SK-N-MC (cell line): ENCODE data around the gene BCKDHA.
A peak's percentile ranks its signal among the peaks of the same experiment; 100 is the strongest.
"Not testable (repeated sequence)": the region's sequence is repeated elsewhere in the genome, so short reads cannot be mapped to it uniquely, and the experiment has no call there.

Experiments
- DNase-seq: peaks from one replicate; pipeline ENCODE4 v3.0.0-alpha.2; 2011; ENCODE audit warnings: low read depth, low spot score
- H3K27ac ChIP-seq: fragments of 200-600 bp; sonication (generic); 2 replicates; pipeline ENCODE4 v1.5.1; 2016; ENCODE audit warnings: mixed run types
- H3K36me3 ChIP-seq: fragments of 200-600 bp; sonication (generic); 2 replicates; pipeline ENCODE4 v1.6.1; 2017; ENCODE audit warnings: antibody characterized with exemption, low read length, mixed read lengths; ENCODE audit not compliant: insufficient read depth
- H3K4me3 ChIP-seq: fragments of 200-600 bp; sonication (generic); 2 replicates; pipeline ENCODE4 v1.5.1; 2016
- H3K9ac ChIP-seq: fragments of 200-600 bp; sonication (generic); 2 replicates; pipeline ENCODE4 v1.8.0; 2017; ENCODE audit warnings: mixed run types, mixed read lengths; ENCODE audit not compliant: insufficient read length
- H3K9me3 ChIP-seq: fragments of 200-600 bp; sonication (generic); 2 replicates; pipeline ENCODE4 v1.6.1; 2017; ENCODE audit warnings: low read depth, mild to moderate bottlenecking, antibody characterized with exemption, low read length, moderate library complexity, mixed read lengths
- EZH2 ChIP-seq: fragments of 200-600 bp; sonication (generic); IDR thresholded peaks from one replicate; pipeline ENCODE4 v1.6.1; 2017; ENCODE audit warnings: antibody characterized with exemption
- FOXP2 ChIP-seq: optimal IDR thresholded peaks from 2 replicates; pipeline ENCODE3; 2011; ENCODE audit warnings: mild to moderate bottlenecking, moderate library complexity; ENCODE audit not compliant: insufficient read depth; ENCODE audit errors: extremely low read length, control extremely low read depth
- POLR2AphosphoS5 ChIP-seq: IDR thresholded peaks from 2 replicates; pipeline ENCODE4 v1.6.1; 2012; ENCODE audit warnings: mild to moderate bottlenecking, low read depth, low read length, borderline replicate concordance

Gene BCKDHA

DNA sequence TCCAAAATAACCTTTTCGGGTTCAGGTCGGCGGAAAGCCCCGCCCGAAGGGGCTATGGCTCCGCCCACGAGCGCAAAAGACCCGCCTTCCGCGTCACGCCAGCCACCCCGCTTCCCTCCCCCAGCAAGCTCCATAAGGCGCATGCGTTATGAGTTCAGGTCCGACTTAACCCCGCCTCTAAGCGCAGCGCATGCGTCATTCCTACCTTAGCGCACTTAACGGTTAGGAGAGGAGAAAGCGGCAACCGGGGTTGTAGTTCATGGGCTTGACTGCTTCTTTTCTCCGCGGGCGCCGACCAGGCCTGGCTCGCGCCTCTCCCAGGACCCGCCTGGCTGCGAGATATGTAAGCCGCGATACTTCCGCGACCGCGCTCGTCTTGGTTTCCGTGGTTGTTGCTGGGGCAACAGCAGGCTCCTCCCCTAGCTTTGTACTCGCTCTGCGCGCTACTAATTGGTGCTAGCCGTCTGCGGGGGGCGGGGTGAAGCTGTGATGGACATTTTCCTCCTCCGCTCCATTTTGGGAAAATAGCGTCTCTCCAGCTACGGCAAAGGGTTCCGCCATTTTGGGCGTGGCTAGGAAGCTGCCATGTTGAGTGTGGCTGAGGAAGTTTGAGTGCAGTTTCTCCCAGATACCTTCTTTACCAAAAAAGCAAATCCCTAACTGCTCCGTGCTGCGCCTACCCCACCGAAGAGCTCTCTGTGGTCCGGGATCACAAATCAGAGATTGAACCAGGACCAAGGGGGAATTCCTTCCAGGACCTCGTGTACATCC, 33.7 kb upstream of the BCKDHA start, which contains the start of gene B9D2:
B9D2 (minus strand) TSS at position 397 of the 771 bp plus-strand sequence. CDS start 630 bp downstream, outside the sequence.
- DNase-seq: peak; percentile 97
- Histone ChIP-seq H3K27ac (peak within 1 kb of the TSS; percentile 98), H3K9me3 (no peaks in the 10 kb centered on the region), H3K4me3 (peak within 1 kb of the TSS; percentile 85), H3K9ac (peak within 1 kb of the TSS; percentile 94), H3K36me3 (no peaks in the 10 kb centered on the region)
- no peak for TF ChIP-seq FOXP2
- TF ChIP-seq POLR2AphosphoS5: peak; percentile 90

DNA sequence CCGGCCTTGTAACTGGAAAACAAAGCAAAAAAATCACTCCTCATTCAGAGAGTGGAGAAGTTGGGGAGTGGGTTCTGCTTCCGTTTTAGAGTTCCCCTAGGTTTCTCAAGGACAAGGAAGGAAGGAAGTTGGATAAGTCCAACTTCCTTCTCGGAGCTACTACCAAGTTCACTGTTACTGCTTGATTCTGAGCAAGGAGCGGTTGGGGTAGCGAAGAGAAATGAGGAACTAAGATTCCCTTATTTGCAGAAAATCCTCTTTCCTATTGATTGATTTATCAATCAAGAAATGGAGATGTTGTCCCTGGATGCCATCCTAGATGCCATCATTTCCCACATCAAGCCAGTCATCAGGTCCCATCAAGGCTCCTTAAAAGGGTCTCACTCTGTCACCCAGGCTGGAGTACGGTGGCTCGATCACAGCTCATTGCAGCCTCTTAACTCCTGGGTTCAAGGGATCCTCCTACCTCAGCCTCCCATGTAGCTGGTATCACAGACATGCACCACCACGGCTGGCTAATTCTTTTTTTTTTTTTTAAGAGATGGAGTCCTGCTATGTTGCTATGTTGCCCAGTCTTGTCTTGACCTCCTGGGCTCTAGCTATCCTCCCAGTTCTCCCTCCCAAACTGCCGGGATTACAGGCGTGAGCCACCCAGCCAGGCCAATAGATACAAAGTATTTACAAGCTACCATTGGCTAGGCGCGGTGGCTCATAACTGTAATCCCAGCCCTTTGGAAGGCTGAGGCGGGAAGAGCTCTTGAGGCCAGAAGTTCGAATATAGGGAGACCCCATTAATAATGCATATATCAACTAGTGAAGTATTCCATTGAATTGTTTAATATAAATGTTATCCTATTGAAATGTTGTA, 32.9 kb upstream of the BCKDHA start:
- DNase-seq: no peak
- H3K4me3 ChIP-seq: peak overlapping the region; percentile 85
- peak overlapping the region; percentile 94 for H3K9ac ChIP-seq
- peak overlapping the region; percentile 98 for H3K27ac ChIP-seq
- no peaks in the 10 kb centered on the region for H3K36me3 ChIP-seq
- H3K9me3 ChIP-seq: no peaks in the 10 kb centered on the region
- no peak for TF ChIP-seq FOXP2
- TF ChIP-seq POLR2AphosphoS5: no peak
- TF ChIP-seq EZH2: no peak

DNA sequence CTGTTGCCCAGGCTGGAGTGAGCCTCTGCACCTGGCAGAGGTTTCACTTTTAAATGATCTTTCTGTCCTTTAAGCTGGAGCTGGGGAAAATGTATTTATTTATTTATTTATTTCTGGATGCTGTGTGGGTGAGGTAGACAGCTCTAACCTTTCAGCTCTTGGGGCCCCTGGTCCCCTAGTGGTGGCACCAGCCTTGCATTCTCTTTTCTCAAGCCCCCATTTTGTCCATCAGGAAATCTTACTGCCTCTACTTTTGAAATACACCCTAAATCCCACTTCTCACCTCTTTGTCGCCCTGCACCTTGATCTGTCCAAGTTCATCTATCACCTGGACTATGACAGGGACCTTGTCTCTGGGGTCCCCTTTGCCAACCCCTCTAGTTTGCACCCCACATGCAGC, 31.5 kb upstream of the BCKDHA start:
- no peaks in the 10 kb centered on the region for H3K9me3 ChIP-seq
- TF ChIP-seq EZH2 (no peak), POLR2AphosphoS5 (no peak), FOXP2 (no peak)
- H3K27ac ChIP-seq: no peak overlapping the region
- no peak overlapping the region for H3K9ac ChIP-seq
- H3K4me3 ChIP-seq: no peak overlapping the region
- no peak for DNase-seq
- no peaks in the 10 kb centered on the region for H3K36me3 ChIP-seq

DNA sequence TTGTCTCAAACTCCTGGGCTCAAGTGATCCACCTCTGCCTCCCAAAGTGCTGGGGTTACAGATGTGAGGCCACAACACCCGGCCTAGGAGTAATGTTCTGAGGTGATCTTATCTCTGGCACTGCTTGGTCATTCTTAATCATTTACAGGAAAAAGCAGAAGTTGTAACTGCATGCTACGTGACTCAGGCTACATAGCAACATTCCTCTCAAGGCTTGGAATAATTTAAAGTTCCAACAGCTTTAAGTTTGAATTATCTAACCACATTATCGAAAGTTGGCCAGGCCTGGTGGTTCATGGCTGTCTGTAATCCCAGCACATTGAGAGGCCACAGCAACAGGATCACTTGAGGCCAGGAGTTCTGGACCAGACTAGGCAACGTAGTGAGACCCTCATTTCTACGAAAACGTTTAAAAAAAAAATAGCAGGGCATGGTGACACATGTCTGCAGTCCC, 29.7 kb upstream of the BCKDHA start:
- Histone ChIP-seq H3K9me3 (no peaks in the 10 kb centered on the region), H3K4me3 (no peak overlapping the region), H3K36me3 (no peaks in the 10 kb centered on the region), H3K9ac (no peak overlapping the region), H3K27ac (no peak overlapping the region; the same call in 1 of the 2 replicates)
- no peak for DNase-seq
- TF ChIP-seq FOXP2 (no peak), EZH2 (no peak), POLR2AphosphoS5 (no peak)

DNA sequence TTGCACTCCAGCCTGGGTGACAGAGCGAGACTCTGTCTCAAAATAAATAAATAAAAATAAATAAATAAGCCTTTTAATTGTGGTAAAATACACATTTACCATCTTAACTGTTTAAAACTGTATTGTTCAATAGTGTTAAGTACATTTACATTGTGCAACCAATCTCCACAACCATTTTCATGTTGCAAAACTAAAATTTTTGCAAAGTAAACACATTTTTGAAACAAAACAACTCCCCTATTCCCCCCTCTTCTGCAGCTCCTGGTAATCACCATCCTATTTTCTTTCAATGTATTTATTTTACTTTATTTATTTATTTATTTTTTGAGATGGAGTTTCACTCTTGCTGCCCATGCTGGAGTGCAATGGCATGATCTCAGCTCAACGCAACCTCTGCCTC, 27.8 kb upstream of the BCKDHA start:
- Histone ChIP-seq H3K4me3 (no peak overlapping the region), H3K9me3 (no peaks in the 10 kb centered on the region), H3K9ac (no peak overlapping the region), H3K27ac (no peak overlapping the region), H3K36me3 (no peaks in the 10 kb centered on the region)
- no peak for TF ChIP-seq FOXP2
- no peak for TF ChIP-seq EZH2
- no peak for TF ChIP-seq POLR2AphosphoS5
- DNase-seq: no peak

DNA sequence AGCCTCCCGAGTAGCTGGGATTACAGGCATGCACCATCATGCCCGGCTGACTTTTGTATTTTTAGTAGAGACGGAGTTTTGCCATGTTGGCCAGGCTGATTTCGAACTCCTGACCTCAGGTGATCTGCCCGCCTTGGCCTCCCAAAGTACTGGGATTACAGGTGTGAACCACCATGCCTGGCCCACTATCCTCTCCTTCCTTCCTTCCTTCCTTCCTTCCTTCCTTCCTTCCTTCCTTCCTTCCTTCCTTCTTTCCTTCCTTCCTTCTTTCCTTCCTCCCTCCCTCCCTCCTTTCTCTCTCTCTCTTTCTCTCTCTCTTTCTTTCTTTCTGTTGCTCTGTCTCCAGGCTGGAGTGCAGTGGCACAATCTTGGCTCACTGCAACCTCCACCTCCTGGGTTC, 26.5 kb upstream of the BCKDHA start:
- H3K9ac ChIP-seq, H3K4me3 ChIP-seq, DNase-seq, H3K36me3 ChIP-seq, H3K27ac ChIP-seq, H3K9me3 ChIP-seq: not testable (repeated sequence)

DNA sequence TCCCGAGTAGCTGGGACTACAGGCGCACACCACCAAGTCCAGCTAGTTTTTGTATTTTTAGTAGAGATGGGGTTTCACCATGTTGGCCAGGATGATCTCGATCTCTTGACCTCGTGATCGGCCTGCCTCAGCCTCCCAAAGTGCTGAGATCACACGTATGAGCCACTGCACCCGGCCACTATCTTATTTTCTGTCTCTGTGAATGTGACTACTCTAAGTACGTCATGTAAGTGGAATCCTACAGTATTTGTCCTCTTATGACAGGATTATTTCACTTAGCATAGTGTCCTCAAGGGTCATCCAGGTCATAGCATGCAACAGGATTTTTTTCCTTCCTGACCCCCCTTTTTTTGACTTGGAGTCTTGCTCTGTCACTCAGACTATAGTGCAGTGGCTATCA, 26.1 kb upstream of the BCKDHA start:
- no peaks in the 10 kb centered on the region for H3K9me3 ChIP-seq
- no peak overlapping the region for H3K9ac ChIP-seq
- H3K36me3 ChIP-seq: no peaks in the 10 kb centered on the region
- no peak overlapping the region for H3K4me3 ChIP-seq
- TF ChIP-seq POLR2AphosphoS5 (no peak), FOXP2 (no peak), EZH2 (no peak)
- DNase-seq: no peak
- no peak overlapping the region for H3K27ac ChIP-seq

DNA sequence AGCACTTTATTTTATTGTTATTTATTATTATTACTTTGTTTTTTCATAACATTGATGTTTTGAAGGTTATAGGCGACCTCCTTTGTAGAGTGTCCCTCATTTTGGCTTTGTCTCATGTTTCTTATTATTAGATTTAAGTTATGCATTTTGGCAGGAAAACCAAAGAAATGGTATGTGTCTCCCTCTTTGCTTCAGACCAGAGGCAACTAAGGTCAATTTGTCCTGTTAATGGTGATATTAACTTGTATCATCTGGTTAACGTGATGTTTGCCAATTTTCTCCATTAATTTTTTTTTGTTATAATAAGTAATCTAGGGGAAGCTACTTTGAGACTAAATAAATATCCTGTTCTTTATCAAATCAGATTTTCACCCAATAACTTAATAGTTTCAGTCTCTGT, 25.1 kb upstream of the BCKDHA start:
- no peak overlapping the region for H3K9ac ChIP-seq
- no peaks in the 10 kb centered on the region for H3K9me3 ChIP-seq
- no peak overlapping the region for H3K4me3 ChIP-seq
- peak overlapping the region; percentile 46; the same call in 1 of the 2 replicates for H3K27ac ChIP-seq
- DNase-seq: no peak
- TF ChIP-seq EZH2: no peak
- TF ChIP-seq POLR2AphosphoS5: no peak
- no peak for TF ChIP-seq FOXP2
- H3K36me3 ChIP-seq: no peaks in the 10 kb centered on the region
